DND-41 (cell line): Measurements from ENCODE around the gene ATG9B.

Source experiments
- EZH2 ChIP-seq: IDR thresholded peaks from 3 replicates; pipeline ENCODE4 v1.6.1; 2012; ENCODE audit warnings: borderline replicate concordance, low read depth, mild to moderate bottlenecking, moderate library complexity, low read length, inconsistent platforms; ENCODE audit not compliant: severe bottlenecking
- TF ChIP-seq, protein P1 (sequence below): IDR thresholded peaks from 2 replicates; pipeline ENCODE4 v1.5.1; 2012; ENCODE audit warnings: borderline replicate concordance, low read length, moderate library complexity, mild to moderate bottlenecking; ENCODE audit not compliant: poor library complexity, severe bottlenecking; ENCODE audit errors: extremely low read depth

- TF ChIP-seq, protein P1, sequence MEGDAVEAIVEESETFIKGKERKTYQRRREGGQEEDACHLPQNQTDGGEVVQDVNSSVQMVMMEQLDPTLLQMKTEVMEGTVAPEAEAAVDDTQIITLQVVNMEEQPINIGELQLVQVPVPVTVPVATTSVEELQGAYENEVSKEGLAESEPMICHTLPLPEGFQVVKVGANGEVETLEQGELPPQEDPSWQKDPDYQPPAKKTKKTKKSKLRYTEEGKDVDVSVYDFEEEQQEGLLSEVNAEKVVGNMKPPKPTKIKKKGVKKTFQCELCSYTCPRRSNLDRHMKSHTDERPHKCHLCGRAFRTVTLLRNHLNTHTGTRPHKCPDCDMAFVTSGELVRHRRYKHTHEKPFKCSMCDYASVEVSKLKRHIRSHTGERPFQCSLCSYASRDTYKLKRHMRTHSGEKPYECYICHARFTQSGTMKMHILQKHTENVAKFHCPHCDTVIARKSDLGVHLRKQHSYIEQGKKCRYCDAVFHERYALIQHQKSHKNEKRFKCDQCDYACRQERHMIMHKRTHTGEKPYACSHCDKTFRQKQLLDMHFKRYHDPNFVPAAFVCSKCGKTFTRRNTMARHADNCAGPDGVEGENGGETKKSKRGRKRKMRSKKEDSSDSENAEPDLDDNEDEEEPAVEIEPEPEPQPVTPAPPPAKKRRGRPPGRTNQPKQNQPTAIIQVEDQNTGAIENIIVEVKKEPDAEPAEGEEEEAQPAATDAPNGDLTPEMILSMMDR = no peak
- no peak for TF ChIP-seq EZH2
Measured at GRCh38 chr7:151066273-151066974, 42.1 kb upstream of the ATG9B start.
